ENCODE results near the gene TMEM150A. TPM values are rescaled to one million over a fixed set of nuclear protein-coding genes. Genes with fewer than 3 reads are reported as not detected.

Gene TMEM150A
- total and polyA plus RNA-seq, 2 of the 13 experiments (the other 11 are each of a cell fraction or from before 2014, with no cell fraction given) = 30.1 to 70.4 TPM

GRCh38 chr2:85584857-85585780 is 17.4 kb downstream of the TMEM150A start (continued):
- no peak; the same call in 1 of the 2 replicates for TF ChIP-seq TRAFD1 (CRISPR knock-in tag; IDR thresholded peaks at IDR 0.05; ENCODE audit: borderline replicate concordance)
- no peak for TF ChIP-seq ZBTB33 (CRISPR knock-in tag; IDR thresholded peaks at IDR 0.05)
- no peak for TF ChIP-seq NAIF1 (CRISPR knock-in tag; IDR thresholded peaks at IDR 0.05; ENCODE audit: borderline replicate concordance)
- no peak; the same call in 1 of the 2 replicates for TF ChIP-seq POGZ (CRISPR knock-in tag; IDR thresholded peaks at IDR 0.05)
- TF ChIP-seq SMARCC2 (IDR thresholded peaks at IDR 0.05) = 0 out of 2 replicates have a peak, but pooled peaks have one; percentile 33
- peak; percentile 15; the same call in 1 of the 2 replicates for TF ChIP-seq GABPB1 (CRISPR knock-in tag; IDR thresholded peaks at IDR 0.05)
- TF ChIP-seq TCF12 (IDR thresholded peaks at IDR 0.05) = no peak
- no peak for TF ChIP-seq TCF12 (CRISPR knock-in tag; IDR thresholded peaks at IDR 0.05)
- TF ChIP-seq ZNF256 (CRISPR knock-in tag; conservative IDR thresholded peaks at IDR 0.05) = peak; percentile 8; the same call in 1 of the 2 replicates
- peak; percentile 75 for TF ChIP-seq RFX5 (IDR thresholded peaks at IDR 0.05; ENCODE audit: low read depth, low read length)
- TF ChIP-seq POLR2A (IDR thresholded peaks at IDR 0.05; ENCODE audit: insufficient read depth in 1 of 2, low read depth in 2 of 2, low read length in 2 of 2) = peak; percentile 59 to 70; a peak in 3 of 4 replicates
- no peak for TF ChIP-seq HHEX (CRISPR knock-in tag; IDR thresholded peaks at IDR 0.05)
- no peak for TF ChIP-seq ZNF367 (CRISPR knock-in tag; IDR thresholded peaks at IDR 0.05; ENCODE audit: borderline replicate concordance)
- no peak for TF ChIP-seq ZNF34 (CRISPR knock-in tag; IDR thresholded peaks at IDR 0.05; ENCODE audit: borderline replicate concordance)
- peak; percentile 93 for TF ChIP-seq ZSCAN29 (CRISPR knock-in tag; conservative IDR thresholded peaks at IDR 0.05)
- no peak for TF ChIP-seq ZMYM2 (CRISPR knock-in tag; IDR thresholded peaks at IDR 0.05)
- TF ChIP-seq TBX2 (CRISPR knock-in tag; IDR thresholded peaks at IDR 0.05; ENCODE audit: borderline replicate concordance) = peak; percentile 94
- no peak for TF ChIP-seq RORA (CRISPR knock-in tag; IDR thresholded peaks at IDR 0.05)
- TF ChIP-seq MTF1 (CRISPR knock-in tag; IDR thresholded peaks at IDR 0.05) = no peak
- peak; percentile 31 for TF ChIP-seq SMYD3 (CRISPR knock-in tag; IDR thresholded peaks at IDR 0.05)
- no peak; the same call in 1 of the 2 replicates for TF ChIP-seq ZSCAN20 (CRISPR knock-in tag; IDR thresholded peaks at IDR 0.05; ENCODE audit: borderline replicate concordance)
- peak; percentile 93; the same call in 1 of the 2 replicates for TF ChIP-seq ZNF670 (CRISPR knock-in tag; IDR thresholded peaks at IDR 0.05; ENCODE audit: borderline replicate concordance)
- no peak for TF ChIP-seq PRDM15 (CRISPR knock-in tag; IDR thresholded peaks at IDR 0.05)
